Caco-2 (cell line): ENCODE data around the gene ACTN1. TPM values are rescaled to one million over a fixed set of nuclear protein-coding genes. Genes with fewer than 3 reads are reported as not detected.

Experiments
- BruUV-seq: library from RNA; stranded (reverse); fragments of 400-500 nt; replicated peaks from 2 replicates; lab custom pipeline; 2021; lab: Mats Ljungman, UMichigan
- CTCF ChIA-PET: fragments of 300-600 bp; sonication (Branson Sonifier 250); formaldehyde crosslinking; loops from one replicate; lab custom pipeline; 2022; ENCODE audit warnings: antibody characterized with exemption; lab: Charles Lee
- POLR2A ChIA-PET: fragments of 300-600 bp; sonication (Branson Sonifier 250); formaldehyde crosslinking; loops from one replicate; lab custom pipeline; 2022; ENCODE audit warnings: antibody characterized with exemption; lab: Charles Lee
- DNase-seq, 2 experiments: peaks; one replicate each; pipeline versions ENCODE4 v3.0.0 to v3.0.0-alpha.2; 2020 to 2022
- H3K27me3 ChIP-seq: replicated peaks from 2 replicates; pipeline ENCODE4 v1.6.0; 2011; ENCODE audit warnings: low read length; ENCODE audit not compliant: control insufficient read depth, insufficient read depth
- H3K36me3 ChIP-seq: 2 replicates; pipeline ENCODE4 v1.5.1; 2011; ENCODE audit warnings: low read length; ENCODE audit not compliant: control insufficient read depth, insufficient read depth
- H3K4me1 ChIP-seq: fragments of 250-450 bp; sonication (Bioruptor Pico); 2 replicates; pipeline ENCODE4 v1.5.1; 2020; ENCODE audit warnings: mild to moderate bottlenecking
- H3K4me3 ChIP-seq: 2 replicates; pipeline ENCODE4 v1.5.1; 2011; ENCODE audit warnings: low read depth, mild to moderate bottlenecking, control low read depth, low read length
- H3K9me3 ChIP-seq: fragments of 250-450 bp; sonication (Bioruptor Pico); 2 replicates; pipeline ENCODE4 v1.5.1; 2020; ENCODE audit warnings: mild to moderate bottlenecking, moderate library complexity
- H3K27ac Mint-ChIP-seq: one replicate; pipeline ENCODE4 v1.8.0; 2022; ENCODE audit warnings: mixed read lengths; ENCODE audit not compliant: unreplicated experiment
- H3K27me3 Mint-ChIP-seq: one replicate; pipeline ENCODE4 v1.8.0; 2022; ENCODE audit warnings: mixed read lengths; ENCODE audit not compliant: insufficient read depth, unreplicated experiment
- H3K36me3 Mint-ChIP-seq: one replicate; pipeline ENCODE4 v1.8.0; 2022; ENCODE audit warnings: mild to moderate bottlenecking, mixed read lengths; ENCODE audit not compliant: insufficient read depth, unreplicated experiment
- H3K4me1 Mint-ChIP-seq: one replicate; pipeline ENCODE4 v1.8.0; 2022; ENCODE audit warnings: low read depth, mixed read lengths; ENCODE audit not compliant: unreplicated experiment
- H3K4me3 Mint-ChIP-seq: one replicate; pipeline ENCODE4 v1.8.0; 2022; ENCODE audit warnings: mild to moderate bottlenecking, moderate library complexity, mixed read lengths; ENCODE audit not compliant: unreplicated experiment
- H3K9me3 Mint-ChIP-seq: one replicate; pipeline ENCODE4 v1.8.0; 2022; ENCODE audit warnings: mixed read lengths; ENCODE audit not compliant: unreplicated experiment
- intact Hi-C: fragments of 100-400 bp; cut with micrococcal nuclease; formaldehyde crosslinking; loops from one replicate; pipeline ENCODE4 v1.10.0; 2022; ENCODE audit not compliant: unreplicated experiment
- total RNA-seq: library from RNA; stranded (reverse); gene quantifications from 2 replicates; pipeline ENCODE4 v1.2.3, GENCODE V29; 2022
- TF ChIP-seq, protein P1 (sequence below), 2 experiments: fragments of 200-600 bp in 1 of 2; IDR thresholded peaks; 1 replicate in 1 of 2; 2 replicates in 1 of 2; pipeline versions ENCODE4 v1.5.1 to v1.8.0; 2011 to 2022; ENCODE audit warnings: antibody characterized with exemption in 1 of 2, control low read depth in 1 of 2, inconsistent platforms in 1 of 2, low read depth in 1 of 2, low read length in 1 of 2, mild to moderate bottlenecking in 1 of 2, moderate library complexity in 1 of 2; ENCODE audit not compliant: insufficient read depth in 1 of 2, severe bottlenecking in 1 of 2, unreplicated experiment in 1 of 2

ACTN1 gene
- total RNA-seq, 1 experiment from 2014 or later, result 170 TPM

DNA sequence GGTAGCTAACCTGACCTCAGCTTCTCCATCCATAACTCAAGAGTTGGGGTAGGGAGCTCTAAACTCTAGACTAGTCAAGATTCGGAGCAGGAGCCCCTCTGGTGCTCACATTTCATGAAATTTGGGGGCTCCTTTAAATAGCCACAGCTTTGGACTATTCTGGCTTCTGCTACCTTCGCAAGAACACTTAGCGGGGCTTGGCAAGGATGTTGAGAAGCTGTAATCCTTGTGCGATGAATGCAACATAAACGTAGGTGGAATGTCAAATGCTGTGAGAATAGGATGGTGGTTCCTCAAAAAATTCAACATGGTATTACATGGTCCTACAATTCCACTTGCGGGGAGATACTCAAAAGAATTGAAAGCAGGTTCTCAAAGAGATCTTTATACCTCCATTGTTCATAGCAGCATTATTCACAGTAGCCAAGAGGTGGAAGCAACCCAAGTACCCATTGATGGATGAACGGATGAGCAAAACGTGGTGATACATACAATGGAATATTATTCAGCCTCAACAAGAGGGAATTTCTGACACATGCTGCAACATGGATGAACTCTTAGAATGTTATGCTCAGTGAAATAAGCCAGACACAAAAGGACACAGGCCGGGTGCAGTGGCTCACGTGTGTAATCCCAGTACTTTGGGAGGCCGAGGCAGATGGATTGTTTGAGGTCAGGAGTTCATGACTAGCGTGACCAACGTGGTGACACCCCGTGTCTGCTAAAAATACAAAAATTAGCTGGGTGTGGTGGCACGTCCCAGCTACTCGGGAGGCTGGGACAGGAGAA is 73.8 kb downstream of the ACTN1 start:
- no peak for DNase-seq
- H3K27me3 Mint-ChIP-seq, result no peaks in the 10 kb centered on the region
- Histone ChIP-seq H3K9me3 (no peaks in the 10 kb centered on the region), H3K4me3 (no peak overlapping the region), H3K4me1 (no peaks in the 10 kb centered on the region), H3K36me3 (peaks cover 5% of the 10 kb centered on the region), H3K27me3 (no peaks in the 10 kb centered on the region)
- no peak overlapping the region for H3K27ac Mint-ChIP-seq
- ChIA-PET CTCF (no interaction called here), POLR2A (no interaction called here)
- BruUV-seq, result no TSS peak
- no peak overlapping the region for H3K4me3 Mint-ChIP-seq
- intact Hi-C loops, result no loop called here
- no peaks in the 10 kb centered on the region for H3K4me1 Mint-ChIP-seq
- H3K36me3 Mint-ChIP-seq, result peaks cover 100% of the 10 kb centered on the region
- no peaks in the 10 kb centered on the region for H3K9me3 Mint-ChIP-seq
- TF ChIP-seq, protein P1, sequence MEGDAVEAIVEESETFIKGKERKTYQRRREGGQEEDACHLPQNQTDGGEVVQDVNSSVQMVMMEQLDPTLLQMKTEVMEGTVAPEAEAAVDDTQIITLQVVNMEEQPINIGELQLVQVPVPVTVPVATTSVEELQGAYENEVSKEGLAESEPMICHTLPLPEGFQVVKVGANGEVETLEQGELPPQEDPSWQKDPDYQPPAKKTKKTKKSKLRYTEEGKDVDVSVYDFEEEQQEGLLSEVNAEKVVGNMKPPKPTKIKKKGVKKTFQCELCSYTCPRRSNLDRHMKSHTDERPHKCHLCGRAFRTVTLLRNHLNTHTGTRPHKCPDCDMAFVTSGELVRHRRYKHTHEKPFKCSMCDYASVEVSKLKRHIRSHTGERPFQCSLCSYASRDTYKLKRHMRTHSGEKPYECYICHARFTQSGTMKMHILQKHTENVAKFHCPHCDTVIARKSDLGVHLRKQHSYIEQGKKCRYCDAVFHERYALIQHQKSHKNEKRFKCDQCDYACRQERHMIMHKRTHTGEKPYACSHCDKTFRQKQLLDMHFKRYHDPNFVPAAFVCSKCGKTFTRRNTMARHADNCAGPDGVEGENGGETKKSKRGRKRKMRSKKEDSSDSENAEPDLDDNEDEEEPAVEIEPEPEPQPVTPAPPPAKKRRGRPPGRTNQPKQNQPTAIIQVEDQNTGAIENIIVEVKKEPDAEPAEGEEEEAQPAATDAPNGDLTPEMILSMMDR (IDR thresholded peaks at IDR 0.05; ENCODE audit: insufficient read depth in 1 of 2, low read depth in 1 of 2, low read length in 1 of 2, severe bottlenecking in 1 of 2, unreplicated experiment in 1 of 2), result no peak

DNA sequence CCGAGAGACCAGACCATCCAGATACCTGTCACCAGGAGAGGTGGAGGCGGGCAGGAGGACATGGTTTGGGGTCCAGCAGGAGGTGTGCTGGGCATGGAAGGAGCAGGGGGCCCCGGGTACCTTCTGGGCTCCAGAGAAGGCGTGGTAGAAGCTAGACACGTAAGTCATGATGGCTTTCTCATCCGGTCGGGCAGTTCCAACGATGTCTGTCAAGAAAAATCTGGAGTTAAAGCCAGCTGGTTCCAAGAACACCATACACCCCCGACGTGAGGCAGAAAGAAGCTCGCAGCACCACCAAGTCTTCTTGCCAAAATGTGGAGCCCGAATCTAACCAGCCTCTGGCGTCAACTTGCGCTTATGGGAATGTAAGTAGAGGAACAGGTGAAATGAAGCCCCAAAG is 76.7 kb downstream of the ACTN1 start:
- no peaks in the 10 kb centered on the region for H3K27me3 ChIP-seq
- intact Hi-C loops, result no loop called here
- CTCF ChIA-PET, result interaction anchor here (1.3 kb wide), 1 partner anchor 9 kb away, joined by 3 read pairs; no protein-coding TSS in a partner anchor
- H3K9me3 ChIP-seq, result no peaks in the 10 kb centered on the region
- no peak overlapping the region for H3K27ac Mint-ChIP-seq
- H3K4me3 ChIP-seq, result no peak overlapping the region
- H3K27me3 Mint-ChIP-seq, result no peaks in the 10 kb centered on the region
- POLR2A ChIA-PET, result no interaction called here
- H3K9me3 Mint-ChIP-seq, result no peaks in the 10 kb centered on the region
- TF ChIP-seq, protein P1 (IDR thresholded peaks at IDR 0.05; ENCODE audit: insufficient read depth in 1 of 2, low read depth in 1 of 2, low read length in 1 of 2, severe bottlenecking in 1 of 2, unreplicated experiment in 1 of 2), result no peak
- peaks cover 99% of the 10 kb centered on the region for H3K36me3 Mint-ChIP-seq
- peaks cover 3% of the 10 kb centered on the region for H3K36me3 ChIP-seq
- H3K4me1 ChIP-seq, result no peaks in the 10 kb centered on the region
- DNase-seq, result no peak
- H3K4me3 Mint-ChIP-seq, result no peak overlapping the region
- BruUV-seq, result no TSS peak
- no peaks in the 10 kb centered on the region for H3K4me1 Mint-ChIP-seq

DNA sequence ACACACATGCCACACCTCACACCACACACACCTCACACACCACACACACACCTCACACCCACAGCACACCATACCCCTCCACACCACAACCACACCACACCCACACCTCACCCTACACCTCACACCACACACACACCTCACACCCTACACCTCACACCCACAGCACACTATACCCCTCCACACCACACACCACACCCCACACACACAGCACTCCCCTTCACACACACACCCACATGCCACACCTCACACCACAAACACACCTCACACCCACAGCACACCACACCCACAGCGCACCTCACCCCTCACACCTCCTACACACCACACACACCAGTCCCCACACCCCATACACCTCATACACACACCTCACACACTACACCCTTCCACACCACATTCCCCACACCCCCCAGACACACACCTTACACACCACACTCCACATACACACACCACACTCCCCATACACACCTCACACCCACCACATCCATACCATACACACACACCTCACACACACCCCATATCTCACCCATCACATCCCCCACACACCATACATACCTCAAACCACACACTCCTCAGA is 80.0 kb downstream of the ACTN1 start:
- H3K4me1 Mint-ChIP-seq, result no peaks in the 10 kb centered on the region
- TF ChIP-seq, protein P1 (IDR thresholded peaks at IDR 0.05; ENCODE audit: insufficient read depth in 1 of 2, low read depth in 1 of 2, low read length in 1 of 2, severe bottlenecking in 1 of 2, unreplicated experiment in 1 of 2), result no peak
- H3K4me3 Mint-ChIP-seq, result no peak overlapping the region
- H3K36me3 Mint-ChIP-seq, result peaks cover 75% of the 10 kb centered on the region
- no peak overlapping the region for H3K27ac Mint-ChIP-seq
- Histone ChIP-seq H3K4me3 (no peak overlapping the region), H3K4me1 (no peaks in the 10 kb centered on the region), H3K36me3 (peaks cover 3% of the 10 kb centered on the region), H3K27me3 (no peaks in the 10 kb centered on the region), H3K9me3 (no peaks in the 10 kb centered on the region)
- no peaks in the 10 kb centered on the region for H3K9me3 Mint-ChIP-seq
- CTCF ChIA-PET, result no interaction called here
- no TSS peak for BruUV-seq
- H3K27me3 Mint-ChIP-seq, result no peaks in the 10 kb centered on the region
- DNase-seq, result no peak
- intact Hi-C loops, result no loop called here
- POLR2A ChIA-PET, result no interaction called here
